Measurements from ENCODE around the gene SNCA.

- no peak for TF ChIP-seq POLR2A (IDR thresholded peaks at IDR 0.05)
- TF ChIP-seq CTCF (IDR thresholded peaks at IDR 0.05) = no peak
Observed at GRCh38 chr4:89685277-89685676, 151.7 kb downstream of the SNCA start.
